H1 (cell line): Measurements from ENCODE around the gene ZDHHC8. TPM values are rescaled to one million over a fixed set of nuclear protein-coding genes. Genes with fewer than 3 reads are reported as not detected.

ENCODE experiments used
- CTCF ChIA-PET: fragments of 300-600 bp; sonication (Branson Sonifier 250); formaldehyde crosslinking; loops from one replicate; lab custom pipeline; 2021; ENCODE audit not compliant: partially characterized antibody; lab: Charles Lee
- POLR2A ChIA-PET: fragments of 300-600 bp; sonication (Branson Sonifier 250); formaldehyde crosslinking; loops from one replicate; lab custom pipeline; 2021; ENCODE audit warnings: inconsistent platforms; ENCODE audit not compliant: partially characterized antibody; lab: Charles Lee
- DNase-seq, 2 experiments: peaks; one replicate each; pipeline versions ENCODE4 v3.0.0 to v3.0.0-alpha.2; 2010 to 2022; ENCODE audit warnings: low spot score in 2 of 2, low read depth in 1 of 2, mixed read lengths in 1 of 2
- FAIRE-seq: peaks from 2 replicates; lab custom pipeline; 2011; peaks lifted over from hg19 to GRCh38; lab: Jason Lieb, UNC
- H2AFZ ChIP-seq: 2 replicates; pipeline ENCODE4 v1.8.1; 2012; ENCODE audit warnings: low read length, inconsistent platforms
- H2AK5ac ChIP-seq: 2 replicates; pipeline ENCODE4 v1.6.1; 2013; ENCODE audit warnings: low read depth, low read length
- H2BK120ac ChIP-seq: replicated peaks from 2 replicates; pipeline ENCODE3; 2013; ENCODE audit warnings: low read depth, low read length, inconsistent platforms
- H2BK12ac ChIP-seq: 2 replicates; pipeline ENCODE4 v1.6.1; 2013; ENCODE audit warnings: low read depth, low read length
- H2BK15ac ChIP-seq: 2 replicates; pipeline ENCODE4 v1.6.1; 2013; ENCODE audit warnings: low read length
- H2BK20ac ChIP-seq: 2 replicates; pipeline ENCODE4 v1.6.1; 2013; ENCODE audit warnings: low read length
- H2BK5ac ChIP-seq: 2 replicates; pipeline ENCODE4 v1.6.1; 2013; ENCODE audit warnings: low read depth, low read length
- H3K14ac ChIP-seq: 2 replicates; pipeline ENCODE4 v1.6.1; 2013; ENCODE audit warnings: inconsistent platforms; ENCODE audit not compliant: insufficient read length
- H3K18ac ChIP-seq: 2 replicates; pipeline ENCODE4 v1.6.1; 2013; ENCODE audit warnings: low read length; ENCODE audit errors: extremely low read depth
- H3K23ac ChIP-seq: 2 replicates; pipeline ENCODE4 v1.6.1; 2013; ENCODE audit warnings: inconsistent platforms; ENCODE audit not compliant: insufficient read length
- H3K23me2 ChIP-seq: 2 replicates; pipeline ENCODE4 v1.6.1; 2013; ENCODE audit warnings: low read depth, low read length
- H3K27ac ChIP-seq: 2 replicates; pipeline ENCODE4 v1.6.1; 2011; ENCODE audit warnings: low read depth, low read length, inconsistent platforms
- H3K27me3 ChIP-seq, 4 experiments: replicated peaks in 1 of 4; 1 replicate in 1 of 4; 2 replicates in 3 of 4; pipeline versions ENCODE4 v1.6.1 to v1.8.1; 2011 to 2013; ENCODE audit warnings: low read length in 3 of 4, mild to moderate bottlenecking in 3 of 4, inconsistent platforms in 2 of 4, mixed read lengths in 2 of 4, moderate library complexity in 1 of 4; ENCODE audit not compliant: control insufficient read depth in 3 of 4, insufficient read depth in 3 of 4; ENCODE audit errors: extremely low read depth in 1 of 4
- H3K36me3 ChIP-seq, 4 experiments: 2 replicates each; pipeline versions ENCODE4 v1.6.1 to v1.8.1; 2011 to 2013; ENCODE audit warnings: mild to moderate bottlenecking in 4 of 4, low read length in 3 of 4, moderate library complexity in 2 of 4, control low read depth in 1 of 4, inconsistent platforms in 1 of 4; ENCODE audit not compliant: insufficient read depth in 4 of 4, control insufficient read depth in 2 of 4
- H3K4ac ChIP-seq: replicated peaks from 2 replicates; pipeline ENCODE3; 2013; ENCODE audit warnings: low read length, low read depth, mixed read lengths, inconsistent platforms; ENCODE audit not compliant: insufficient read length
- H3K4me1 ChIP-seq, 4 experiments: replicated peaks in 1 of 4; 1 replicate in 1 of 4; 2 replicates in 3 of 4; pipeline versions ENCODE4 v1.6.1 to v1.8.1; 2011 to 2013; ENCODE audit warnings: low read length in 3 of 4, inconsistent platforms in 2 of 4, mixed read lengths in 1 of 4; ENCODE audit not compliant: insufficient read depth in 4 of 4, control insufficient read depth in 3 of 4
- H3K4me2 ChIP-seq, 2 experiments: 2 replicates each; pipeline versions ENCODE4 v1.6.1 to v1.8.1; 2011 to 2013; ENCODE audit warnings: low read depth in 2 of 2, low read length in 2 of 2, control low read depth in 1 of 2, inconsistent platforms in 1 of 2, mild to moderate bottlenecking in 1 of 2; ENCODE audit not compliant: insufficient read depth in 1 of 2
- H3K4me3 ChIP-seq, 4 experiments: fragments of 200-600, 300-600 bp in 1 of 4; sonication (generic), shearing (Covaris generic), sonication (Bioruptor Twin) in 1 of 4; 2 replicates each; pipeline versions ENCODE4 v1.5.1 to v1.8.1; 2011 to 2016; ENCODE audit warnings: low read length in 4 of 4, low read depth in 3 of 4, control low read depth in 2 of 4, inconsistent platforms in 2 of 4, mild to moderate bottlenecking in 2 of 4, mixed read lengths in 1 of 4, moderate library complexity in 1 of 4; ENCODE audit not compliant: insufficient read depth in 2 of 4; ENCODE audit errors: extremely low read depth in 1 of 4
- H3K56ac ChIP-seq: replicated peaks from 2 replicates; pipeline ENCODE3; 2013; ENCODE audit warnings: low read depth, mild to moderate bottlenecking, mixed read lengths, low read length, inconsistent platforms; ENCODE audit not compliant: insufficient read length
- H3K79me1 ChIP-seq: 2 replicates; pipeline ENCODE4 v1.6.1; 2013; ENCODE audit warnings: low read depth, low read length, control low read depth
- H3K79me2 ChIP-seq, 2 experiments: 2 replicates each; pipeline versions ENCODE4 v1.6.1 to v1.8.1; 2012 to 2013; ENCODE audit warnings: low read length in 2 of 2, mild to moderate bottlenecking in 2 of 2, inconsistent platforms in 1 of 2; ENCODE audit not compliant: insufficient read depth in 2 of 2, control insufficient read depth in 1 of 2
- H3K9ac ChIP-seq, 4 experiments: replicated peaks in 1 of 4; 1 replicate in 1 of 4; 2 replicates in 3 of 4; pipeline versions ENCODE4 v1.6.1 to v1.8.1; 2011 to 2013; ENCODE audit warnings: low read depth in 3 of 4, low read length in 3 of 4, control low read depth in 2 of 4, mild to moderate bottlenecking in 2 of 4, moderate library complexity in 2 of 4, inconsistent platforms in 1 of 4; ENCODE audit errors: extremely low read depth in 1 of 4
- H3K9me3 ChIP-seq, 2 experiments: 2 replicates each; pipeline versions ENCODE4 v1.6.1 to v1.8.1; 2012 to 2013; ENCODE audit warnings: mild to moderate bottlenecking in 2 of 2, moderate library complexity in 2 of 2, control low read depth in 1 of 2, inconsistent platforms in 1 of 2, low read depth in 1 of 2, low read length in 1 of 2, mixed read lengths in 1 of 2; ENCODE audit not compliant: insufficient read depth in 2 of 2
- H4K20me1 ChIP-seq, 2 experiments: replicated peaks in 1 of 2; 2 replicates each; pipeline versions ENCODE3 to v1.8.1; 2011 to 2013; ENCODE audit warnings: inconsistent platforms in 2 of 2, low read length in 2 of 2, mild to moderate bottlenecking in 1 of 2; ENCODE audit not compliant: insufficient read depth in 2 of 2, control insufficient read depth in 1 of 2
- H4K5ac ChIP-seq: 2 replicates; pipeline ENCODE4 v1.6.1; 2013; ENCODE audit warnings: low read length, low read depth, mixed read lengths, inconsistent platforms; ENCODE audit not compliant: insufficient read length
- H4K8ac ChIP-seq: 2 replicates; pipeline ENCODE4 v1.8.0; 2013; ENCODE audit warnings: mild to moderate bottlenecking, moderate library complexity, low read length, inconsistent platforms; ENCODE audit not compliant: insufficient read depth; ENCODE audit errors: extremely low read depth
- H4K91ac ChIP-seq: replicated peaks from 2 replicates; pipeline ENCODE3; 2013; ENCODE audit warnings: low read length, mixed read lengths, inconsistent platforms; ENCODE audit not compliant: insufficient read length
- SP1 ChIP-seq: IDR thresholded peaks from 2 replicates; pipeline ENCODE4 v1.6.1; 2011; ENCODE audit warnings: low read depth, low read length
- WGBS, 2 experiments: shearing (Covaris generic) in 1 of 2; methylation state at CpG; one replicate each; pipeline versions ENCODE4 v1.1.6 to v1.1.7; 2013 to 2015; ENCODE audit warnings: low lambda C conversion rate in 2 of 2, mixed read lengths in 2 of 2, inconsistent platforms in 1 of 2, low coverage in 1 of 2, missing lambda C conversion rate in 1 of 2; ENCODE audit not compliant: insufficient replicate concordance in 2 of 2, insufficient coverage in 1 of 2, insufficient read length in 1 of 2; ENCODE audit errors: extremely low coverage in 1 of 2, missing lambda C conversion rate in 1 of 2; 5-methylcytosine and 5-hydroxymethylcytosine counted together
- polyA plus RNA-seq, 7 experiments: library from polyadenylated mRNA; depleted of rRNA in 3 of 7; stranded (reverse) in 5 of 7; unstranded in 2 of 7; fragments of >200 nt in 5 of 7; fragments of 200-250 nt in 2 of 7; gene quantifications; 1 replicate in 5 of 7; 2 replicates in 1 of 7; 4 replicates in 1 of 7; pipeline versions ENCODE4 v1.2.1 to v1.2.3, GENCODE V29; 2011 to 2013; ENCODE audit warnings: missing spikeins in 2 of 7, mixed read lengths in 2 of 7
- total RNA-seq: library from RNA; stranded (reverse); fragmentation: NEBNext Ultra II Directional; extraction: Animal tissue kit (Norgen Biotek cat#: 25700); gene quantifications from 2 replicates; pipeline ENCODE4 v1.2.1, GENCODE V29; 2021

ZDHHC8 gene
- total and polyA plus RNA-seq, 2 of the 8 experiments (the other 6 are each of a cell fraction or from before 2014, with no cell fraction given), result 18.6 to 65.6 TPM

GRCh38 chr22:20177217-20177911 is 45.8 kb downstream of the ZDHHC8 start:
- Histone ChIP-seq H3K4ac (no peak overlapping the region), H2BK20ac (no peak overlapping the region; the same call in 1 of the 2 replicates), H3K27ac (no peak overlapping the region), H3K14ac (no peak overlapping the region), H3K79me2 (no peaks in the 10 kb centered on the region), H3K4me1 (peaks cover 0 to 8% (median 0%) of the 10 kb centered on the region in 4 experiments; a peak in 2 of 7 replicates), H3K56ac (no peak overlapping the region), H3K4me2 (no peak overlapping the region), H4K20me1 (no peaks in the 10 kb centered on the region), H3K27me3 (no peaks in the 10 kb centered on the region), H3K4me3 (no peak overlapping the region), H3K9me3 (no peaks in the 10 kb centered on the region), H3K18ac (no peak overlapping the region), H2BK120ac (no peak overlapping the region), H3K79me1 (no peaks in the 10 kb centered on the region), H2BK12ac (no peak overlapping the region), H3K23me2 (no peaks in the 10 kb centered on the region), H2AFZ (no peak overlapping the region), H4K5ac (no peak overlapping the region), H3K9ac (no peak overlapping the region), H4K91ac (no peak overlapping the region), H3K36me3 (no peaks in the 10 kb centered on the region), H3K23ac (no peak overlapping the region), H2BK5ac (no peak overlapping the region), H4K8ac (no peak overlapping the region; the same call in 1 of the 2 replicates), H2BK15ac (no peak overlapping the region), H2AK5ac (no peak overlapping the region)
- FAIRE-seq (no peak), DNase-seq (no peak)
- POLR2A ChIA-PET, result no interaction called here
- 80% methylated on average over 21 of the region's 21 CpGs; no CpG with 5 or more reads in 1 of the 2 experiments for WGBS, 2 experiments
- no peak for TF ChIP-seq SP1
- CTCF ChIA-PET, result interaction anchor here (0.7 to 4.6 kb wide), 9 partner anchors 9 to 83 kb away, joined by 3 to 22 read pairs (median 6); no protein-coding TSS in a partner anchor
